ENCODE measurements around the gene MAP3K7. TPM values are rescaled to one million over a fixed set of nuclear protein-coding genes. Genes with fewer than 3 reads are reported as not detected.

The MAP3K7 gene
- total and polyA plus RNA-seq, 5 donors: 10.8 to 20.9 (median 20.2) TPM

DNA sequence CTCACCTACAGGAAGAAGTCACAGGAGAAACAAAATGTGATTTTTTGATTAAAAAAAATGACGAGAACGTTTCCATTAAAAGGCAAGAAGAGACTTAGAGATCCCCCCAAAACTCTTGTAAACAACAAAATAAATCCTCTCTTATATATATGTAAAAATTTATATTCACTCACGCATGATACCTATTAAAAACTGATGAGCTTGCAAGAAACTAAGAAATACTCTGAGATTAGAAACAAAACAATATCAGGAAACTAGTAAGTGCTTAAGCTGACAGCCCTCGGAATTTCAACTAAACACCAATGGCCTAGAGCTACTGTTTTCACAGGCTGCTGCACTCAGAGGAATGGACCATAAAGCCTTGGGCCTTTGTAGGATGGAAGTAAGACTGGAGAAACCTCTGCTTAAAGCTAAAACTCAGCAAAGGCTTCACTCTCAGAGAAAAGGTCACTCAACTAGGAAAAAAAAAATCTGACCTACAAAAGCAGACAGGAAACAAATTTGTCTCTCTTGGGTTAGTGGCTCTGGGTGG, 63.0 kb downstream of the MAP3K7 start:
- H3K4me3 ChIP-seq (ENCODE audit: low read length): no peak overlapping the region
- H3K27me3 ChIP-seq (ENCODE audit: control insufficient read depth, insufficient read depth): no peaks in the 10 kb centered on the region
- intact Hi-C loops (cut with DNase I): no loop called here
- H3K27ac ChIP-seq (ENCODE audit: low read length): no peak overlapping the region
- no peaks in the 10 kb centered on the region for H3K9me3 ChIP-seq (ENCODE audit: control insufficient read depth, low read length)
- ATAC-seq (no peak), DNase-seq (no peak)
- H3K4me1 ChIP-seq (ENCODE audit: control insufficient read depth, insufficient read depth, low read length): no peaks in the 10 kb centered on the region
- WGBS: 83% methylated on average over 4 of the region's 4 CpGs

DNA sequence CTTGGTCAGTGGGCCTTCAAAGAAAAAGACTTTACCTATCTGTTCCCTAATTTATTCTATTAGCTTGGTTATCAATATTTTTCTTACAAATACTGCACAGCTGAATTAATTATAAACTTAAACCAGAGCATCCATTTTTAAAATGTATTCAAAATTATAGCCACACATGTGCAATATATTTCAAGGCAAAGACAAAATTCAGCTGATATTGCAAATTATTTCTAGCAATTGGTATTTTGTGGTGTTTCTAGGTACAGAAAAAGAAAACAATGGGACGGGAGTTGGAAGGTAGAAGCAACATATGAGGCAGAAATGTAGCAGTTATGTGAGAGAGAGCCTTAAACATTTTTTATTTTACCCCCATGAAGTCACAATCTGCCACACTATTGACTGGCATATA, 64.9 kb downstream of the MAP3K7 start:
- no peak for ATAC-seq
- WGBS: 100% methylated on average over 1 of the region's 1 CpG

DNA sequence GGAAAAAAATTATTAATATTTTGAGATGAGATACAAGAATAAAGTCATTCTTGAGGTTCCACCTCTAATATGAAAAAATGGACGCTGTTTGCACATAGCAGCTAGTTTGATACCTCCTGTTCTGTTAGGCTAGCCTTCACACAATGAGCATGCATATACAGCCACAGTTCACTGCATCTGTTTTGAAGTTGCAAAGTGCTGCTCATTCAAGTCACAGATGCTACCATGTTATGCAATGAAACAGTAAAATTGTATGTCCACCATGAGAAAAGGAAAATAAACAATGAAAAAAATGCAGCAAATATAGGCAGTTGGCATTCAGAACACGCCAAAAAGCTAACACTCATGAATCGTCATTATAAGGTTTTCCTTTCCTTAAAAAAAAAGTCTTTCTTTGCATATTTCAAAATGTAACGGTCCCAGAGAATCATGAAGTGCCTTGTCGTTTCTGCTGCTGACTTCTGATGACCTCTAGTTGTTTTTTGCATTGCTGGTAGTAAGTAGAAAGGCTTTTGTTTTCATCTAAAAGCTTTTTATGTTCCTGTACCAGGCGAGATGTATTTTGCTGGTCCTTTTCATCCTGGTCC, 70.7 kb downstream of the MAP3K7 start:
- no peaks in the 10 kb centered on the region for H3K27me3 ChIP-seq (ENCODE audit: control insufficient read depth, insufficient read depth)
- intact Hi-C loops (cut with DNase I): no loop called here
- DNase-seq (no peak), ATAC-seq (no peak)
- H3K27ac ChIP-seq (ENCODE audit: low read length): no peak overlapping the region
- H3K9me3 ChIP-seq (ENCODE audit: control insufficient read depth, low read length): no peaks in the 10 kb centered on the region
- no peak overlapping the region for H3K4me3 ChIP-seq (ENCODE audit: low read length)
- H3K4me1 ChIP-seq (ENCODE audit: control insufficient read depth, insufficient read depth, low read length): no peaks in the 10 kb centered on the region
- 84% methylated on average over 6 of the region's 6 CpGs for WGBS

More for the DNA sequence above, 64.9 kb downstream of the MAP3K7 start:
- H3K27me3 ChIP-seq (ENCODE audit: control insufficient read depth, insufficient read depth): no peaks in the 10 kb centered on the region
- no peaks in the 10 kb centered on the region for H3K4me1 ChIP-seq (ENCODE audit: control insufficient read depth, insufficient read depth, low read length)
- no peak for DNase-seq
- H3K9me3 ChIP-seq (ENCODE audit: control insufficient read depth, low read length): no peaks in the 10 kb centered on the region
- H3K4me3 ChIP-seq (ENCODE audit: low read length): no peak overlapping the region
- no peak overlapping the region for H3K27ac ChIP-seq (ENCODE audit: low read length)
- intact Hi-C loops (cut with DNase I): no loop called here

GRCh38 chr6:90514496-90514895, 72.4 kb downstream of the MAP3K7 start:
- DNase-seq: no peak
- Histone ChIP-seq H3K4me3 (ENCODE audit: low read length) (no peak overlapping the region), H3K27ac (ENCODE audit: low read length) (no peak overlapping the region), H3K9me3 (ENCODE audit: control insufficient read depth, low read length) (no peaks in the 10 kb centered on the region), H3K4me1 (ENCODE audit: control insufficient read depth, insufficient read depth, low read length) (no peaks in the 10 kb centered on the region), H3K27me3 (ENCODE audit: control insufficient read depth, insufficient read depth) (no peaks in the 10 kb centered on the region)
- no peak for ATAC-seq
- intact Hi-C loops (cut with DNase I): no loop called here
- 59% methylated on average over 3 of the region's 3 CpGs for WGBS

DNA sequence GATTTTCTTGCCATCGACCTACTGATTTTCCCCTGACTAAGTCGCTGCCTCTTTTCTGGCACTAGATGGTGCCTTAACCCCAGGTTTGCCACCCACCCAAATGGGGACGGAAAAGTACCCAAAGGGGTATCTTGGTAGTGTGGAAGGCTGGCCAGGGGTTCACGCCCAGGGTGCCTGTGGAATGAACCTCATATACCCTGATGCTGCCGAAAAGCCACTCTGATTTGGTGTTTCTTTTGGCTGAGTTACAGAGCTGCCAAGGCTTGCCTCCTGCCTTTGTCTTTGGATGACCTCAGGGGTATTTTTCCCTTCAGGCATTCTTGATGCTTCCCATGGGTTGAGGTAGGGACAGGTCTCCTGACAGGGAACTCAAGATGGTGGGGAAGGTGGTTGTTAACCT, 78.1 kb downstream of the MAP3K7 start:
- no peak for ATAC-seq
- 71% methylated on average over 5 of the region's 5 CpGs for WGBS
- Histone ChIP-seq H3K27me3 (ENCODE audit: control insufficient read depth, insufficient read depth) (no peaks in the 10 kb centered on the region), H3K4me3 (ENCODE audit: low read length) (no peak overlapping the region), H3K4me1 (ENCODE audit: control insufficient read depth, insufficient read depth, low read length) (no peaks in the 10 kb centered on the region), H3K9me3 (ENCODE audit: control insufficient read depth, low read length) (no peaks in the 10 kb centered on the region), H3K27ac (ENCODE audit: low read length) (no peak overlapping the region)
- no peak for DNase-seq
- intact Hi-C loops (cut with DNase I): no loop called here

DNA sequence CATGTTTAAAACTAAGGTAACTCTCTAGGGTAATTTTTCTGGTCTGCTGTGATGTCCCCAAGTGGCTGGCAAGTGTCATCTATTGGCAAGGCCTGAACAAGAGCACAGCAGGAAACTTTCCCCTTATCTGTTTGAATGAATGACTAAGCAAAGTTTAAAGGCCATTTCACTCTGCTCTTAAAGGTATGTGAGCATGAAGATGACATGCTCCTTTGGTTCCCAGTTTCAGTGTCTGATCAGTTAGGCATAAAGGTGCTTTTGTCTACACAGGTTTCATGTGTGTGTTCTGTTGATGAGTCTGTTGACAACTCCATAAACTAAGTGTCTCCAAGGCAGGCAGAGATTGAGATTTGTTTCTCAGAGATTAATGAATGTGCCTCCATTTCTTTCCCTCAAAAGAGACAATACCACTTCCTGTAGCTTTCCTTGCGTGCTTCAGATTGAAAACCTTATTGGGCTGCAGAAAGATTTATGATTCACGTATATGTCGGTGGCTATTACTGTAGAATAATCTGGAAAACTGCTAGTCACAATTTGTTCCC, 83.9 kb downstream of the MAP3K7 start:
- Histone ChIP-seq H3K27me3 (ENCODE audit: control insufficient read depth, insufficient read depth) (no peaks in the 10 kb centered on the region), H3K27ac (ENCODE audit: low read length) (no peak overlapping the region), H3K9me3 (ENCODE audit: control insufficient read depth, low read length) (no peaks in the 10 kb centered on the region), H3K4me3 (ENCODE audit: low read length) (no peak overlapping the region), H3K4me1 (ENCODE audit: control insufficient read depth, insufficient read depth, low read length) (no peaks in the 10 kb centered on the region)
- DNase-seq (no peak), ATAC-seq (peak; percentile 41 to 46)
- intact Hi-C loops (cut with DNase I): no loop called here
- WGBS: 84% methylated on average over 3 of the region's 3 CpGs

GRCh38 chr6:90502381-90502780, 84.5 kb downstream of the MAP3K7 start:
- H3K4me3 ChIP-seq (ENCODE audit: low read length): no peak overlapping the region
- intact Hi-C loops (cut with DNase I): no loop called here
- no peak overlapping the region for H3K27ac ChIP-seq (ENCODE audit: low read length)
- no peaks in the 10 kb centered on the region for H3K27me3 ChIP-seq (ENCODE audit: control insufficient read depth, insufficient read depth)
- no peak for DNase-seq
- no peak for ATAC-seq
- H3K4me1 ChIP-seq (ENCODE audit: control insufficient read depth, insufficient read depth, low read length): no peaks in the 10 kb centered on the region
- no peaks in the 10 kb centered on the region for H3K9me3 ChIP-seq (ENCODE audit: control insufficient read depth, low read length)
- WGBS: 83% methylated on average over 3 of the region's 3 CpGs

GRCh38 chr6:90500458-90500857, 86.4 kb downstream of the MAP3K7 start:
- Histone ChIP-seq H3K27ac (ENCODE audit: low read length) (no peak overlapping the region), H3K27me3 (ENCODE audit: control insufficient read depth, insufficient read depth) (no peaks in the 10 kb centered on the region), H3K4me3 (ENCODE audit: low read length) (no peak overlapping the region), H3K4me1 (ENCODE audit: control insufficient read depth, insufficient read depth, low read length) (no peaks in the 10 kb centered on the region), H3K9me3 (ENCODE audit: control insufficient read depth, low read length) (no peaks in the 10 kb centered on the region)
- no peak for ATAC-seq
- WGBS: 86% methylated on average over 9 of the region's 9 CpGs
- intact Hi-C loops (cut with DNase I): no loop called here
- no peak for DNase-seq

DNA sequence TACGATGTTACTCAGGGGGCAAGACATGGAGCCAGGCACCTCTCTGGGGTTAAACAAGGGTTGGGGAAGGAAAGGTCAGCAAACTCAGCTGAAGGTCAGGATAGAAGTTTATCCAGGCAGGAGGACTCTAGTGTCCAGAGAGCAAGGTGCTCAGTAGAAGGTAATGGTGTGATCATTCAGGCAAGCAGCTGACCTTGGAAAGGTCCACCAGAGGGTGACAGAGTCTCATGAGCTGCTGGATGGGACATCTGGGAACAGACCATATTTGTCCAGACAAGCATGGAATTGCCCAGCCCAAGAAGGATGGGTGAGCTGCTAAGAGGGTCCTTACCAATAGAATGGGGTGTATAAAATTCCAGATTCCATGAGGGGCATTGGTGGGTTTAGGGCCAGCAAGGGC, 89.5 kb downstream of the MAP3K7 start:
- no peak overlapping the region for H3K4me3 ChIP-seq (ENCODE audit: low read length)
- H3K4me1 ChIP-seq (ENCODE audit: control insufficient read depth, insufficient read depth, low read length): no peaks in the 10 kb centered on the region
- no peak overlapping the region for H3K27ac ChIP-seq (ENCODE audit: low read length)
- ATAC-seq (peak in 1 of 2 donors; percentile 12), DNase-seq (no peak)
- no peaks in the 10 kb centered on the region for H3K27me3 ChIP-seq (ENCODE audit: control insufficient read depth, insufficient read depth)
- intact Hi-C loops (cut with DNase I): no loop called here
- H3K9me3 ChIP-seq (ENCODE audit: control insufficient read depth, low read length): no peaks in the 10 kb centered on the region
- WGBS: 97% methylated on average over 1 of the region's 1 CpG

DNA sequence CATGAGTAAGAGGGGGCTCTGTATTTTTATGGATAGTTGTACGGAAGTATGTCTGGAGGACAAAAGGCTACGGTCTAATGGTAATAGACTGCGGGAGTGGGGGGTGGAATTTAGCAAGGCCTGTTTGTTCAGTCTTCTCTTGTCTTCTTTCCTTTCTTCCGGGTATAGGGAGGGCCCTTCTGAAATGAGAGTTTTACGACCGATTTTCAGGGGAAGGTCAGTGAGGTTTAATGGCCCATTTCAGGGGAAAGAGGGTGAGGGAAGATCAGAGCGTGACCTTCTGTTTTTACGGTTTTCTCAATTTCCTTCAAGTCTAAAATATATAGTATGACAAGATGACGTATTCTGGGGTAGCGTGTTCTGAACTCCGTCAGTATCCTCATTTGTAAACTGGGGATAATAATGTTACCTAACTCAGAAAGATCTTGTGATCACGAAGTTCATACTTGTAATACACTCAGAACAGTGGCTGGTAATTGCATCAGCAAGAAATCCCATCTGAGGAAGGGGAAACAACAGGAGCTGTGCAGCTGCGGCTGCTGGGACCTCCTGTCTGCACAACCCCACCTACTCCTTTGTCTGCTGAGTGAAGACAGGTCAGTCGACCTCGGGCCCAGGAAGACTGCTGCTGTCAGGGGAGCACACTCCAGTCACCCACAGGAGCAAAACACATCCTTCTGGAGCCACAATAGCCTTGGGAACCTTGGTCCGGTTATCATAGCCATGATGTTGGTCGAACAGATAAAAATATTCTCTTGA, 90.4 kb downstream of the MAP3K7 start:
- Histone ChIP-seq H3K27me3 (ENCODE audit: control insufficient read depth, insufficient read depth) (no peaks in the 10 kb centered on the region), H3K9me3 (ENCODE audit: control insufficient read depth, low read length) (no peaks in the 10 kb centered on the region), H3K4me1 (ENCODE audit: control insufficient read depth, insufficient read depth, low read length) (no peaks in the 10 kb centered on the region), H3K4me3 (ENCODE audit: low read length) (no peak overlapping the region), H3K27ac (ENCODE audit: low read length) (no peak overlapping the region)
- 76% methylated on average over 17 of the region's 17 CpGs for WGBS
- intact Hi-C loops (cut with DNase I): no loop called here
- no peak for DNase-seq
- no peak for ATAC-seq

GRCh38 chr6:90495216-90495817, 91.6 kb downstream of the MAP3K7 start:
- Histone ChIP-seq H3K27ac (ENCODE audit: low read length) (no peak overlapping the region), H3K4me1 (ENCODE audit: control insufficient read depth, insufficient read depth, low read length) (no peaks in the 10 kb centered on the region), H3K4me3 (ENCODE audit: low read length) (no peak overlapping the region), H3K9me3 (ENCODE audit: control insufficient read depth, low read length) (no peaks in the 10 kb centered on the region), H3K27me3 (ENCODE audit: control insufficient read depth, insufficient read depth) (no peaks in the 10 kb centered on the region)
- DNase-seq (no peak), ATAC-seq (no peak)
- intact Hi-C loops (cut with DNase I): no loop called here
- WGBS: 85% methylated on average over 9 of the region's 9 CpGs

Data from right cardiac atrium (tissue), 5 donors.